GM23338 (cell line): ENCODE measurements around the gene TWIST2. TPM values are rescaled to one million over a fixed set of nuclear protein-coding genes. Genes with fewer than 3 reads are reported as not detected.

ENCODE experiments used
- ATAC-seq: fragments of 200-7000 bp; cut with Tn5 transposase; 3 replicates; pipeline ENCODE4 v1.9.1; 2020
- DNase-seq: peaks from one replicate; pipeline ENCODE4 v3.0.0-alpha.2; 2015; ENCODE audit warnings: low spot score
- H2AFZ ChIP-seq: fragments of 200-600 bp; sonication (generic); 2 replicates; pipeline ENCODE4 v1.8.0; 2016; ENCODE audit warnings: antibody characterized with exemption, mild to moderate bottlenecking, moderate library complexity
- H3F3A ChIP-seq: fragments of 200-600 bp; sonication (generic); replicated peaks from 2 replicates; pipeline ENCODE4 v1.8.0; 2017; ENCODE audit warnings: antibody characterized with exemption, mixed run types, low read depth
- H3K27ac ChIP-seq: fragments of 200-600 bp; sonication (generic); 2 replicates; pipeline ENCODE4 v1.6.1; 2016; ENCODE audit warnings: low read depth
- H3K27me3 ChIP-seq: fragments of 200-600 bp; sonication (generic); 2 replicates; pipeline ENCODE4 v1.8.0; 2016; ENCODE audit warnings: mild to moderate bottlenecking, mixed run types, moderate library complexity; ENCODE audit not compliant: insufficient read depth
- H3K36me3 ChIP-seq: fragments of 200-600 bp; sonication (generic); 2 replicates; pipeline ENCODE4 v1.8.0; 2016; ENCODE audit warnings: mild to moderate bottlenecking; ENCODE audit not compliant: insufficient read depth
- H3K4me1 ChIP-seq: fragments of 200-600 bp; sonication (generic); 2 replicates; pipeline ENCODE4 v1.8.0; 2016; ENCODE audit warnings: mild to moderate bottlenecking, moderate library complexity; ENCODE audit not compliant: insufficient read depth
- H3K4me2 ChIP-seq: fragments of 200-600 bp; sonication (generic); 2 replicates; pipeline ENCODE4 v1.7.1; 2017; ENCODE audit warnings: mixed run types
- H3K4me3 ChIP-seq: fragments of 200-600 bp; sonication (generic); 2 replicates; pipeline ENCODE4 v1.6.1; 2016; ENCODE audit warnings: mixed run types
- H3K79me2 ChIP-seq: fragments of 200-600 bp; sonication (generic); replicated peaks from 2 replicates; pipeline ENCODE4 v1.8.0; 2017; ENCODE audit warnings: mild to moderate bottlenecking; ENCODE audit not compliant: insufficient read depth
- H3K9me2 ChIP-seq: fragments of 200-600 bp; sonication (generic); 2 replicates; pipeline ENCODE4 v1.8.0; 2017; ENCODE audit not compliant: insufficient read depth
- H4K20me1 ChIP-seq: fragments of 200-600 bp; sonication (generic); replicated peaks from 2 replicates; pipeline ENCODE4 v1.8.0; 2017; ENCODE audit warnings: mild to moderate bottlenecking; ENCODE audit not compliant: insufficient read depth
- H3K27ac Mint-ChIP-seq: 2 replicates; pipeline ENCODE4 v1.8.0; 2020; ENCODE audit warnings: inconsistent platforms, mild to moderate bottlenecking, moderate library complexity, mixed read lengths
- H3K27me3 Mint-ChIP-seq: 3 replicates; pipeline ENCODE4 v1.8.0; 2022; ENCODE audit warnings: low read depth, mild to moderate bottlenecking, moderate library complexity, mixed read lengths, inconsistent platforms; ENCODE audit not compliant: insufficient read depth, poor library complexity
- H3K36me3 Mint-ChIP-seq: 3 replicates; pipeline ENCODE4 v1.8.0; 2021; ENCODE audit warnings: low read depth, mild to moderate bottlenecking, inconsistent platforms, moderate library complexity, mixed read lengths
- H3K4me1 Mint-ChIP-seq: 3 replicates; pipeline ENCODE4 v1.8.0; 2020; ENCODE audit warnings: mild to moderate bottlenecking, inconsistent platforms, mixed read lengths
- H3K4me3 Mint-ChIP-seq: 3 replicates; pipeline ENCODE4 v1.8.0; 2021; ENCODE audit warnings: moderate library complexity, mild to moderate bottlenecking, inconsistent platforms, mixed read lengths
- H3K9me3 Mint-ChIP-seq: 3 replicates; pipeline ENCODE4 v1.8.0; 2020; ENCODE audit warnings: moderate library complexity, mild to moderate bottlenecking, inconsistent platforms, mixed read lengths
- CREB1 ChIP-seq: fragments of 250-450 bp; sonication (Bioruptor Pico); IDR thresholded peaks from 2 replicates; pipeline ENCODE4 v1.5.0; 2020; ENCODE audit warnings: low read depth, mild to moderate bottlenecking, moderate library complexity
- EZH2 ChIP-seq: fragments of 200-600 bp; sonication (generic); IDR thresholded peaks from one replicate; pipeline ENCODE4 v1.8.0; 2017; ENCODE audit warnings: antibody characterized with exemption, mild to moderate bottlenecking, low read depth; ENCODE audit not compliant: unreplicated experiment
- EZH2phosphoT487 ChIP-seq: fragments of 200-600 bp; sonication (generic); IDR thresholded peaks from one replicate; pipeline ENCODE4 v1.8.1; 2018; ENCODE audit warnings: antibody characterized with exemption; ENCODE audit not compliant: unreplicated experiment
- NANOG ChIP-seq: IDR thresholded peaks from 2 replicates; pipeline ENCODE4 v1.6.1; 2016; ENCODE audit warnings: antibody characterized with exemption, borderline replicate concordance
- POLR2AphosphoS5 ChIP-seq: IDR thresholded peaks from 2 replicates; pipeline ENCODE4 v1.6.1; 2016; ENCODE audit warnings: antibody characterized with exemption, low read depth
- REST ChIP-seq: IDR thresholded peaks from one replicate; pipeline ENCODE4 v1.6.1; 2018; ENCODE audit warnings: antibody characterized with exemption; ENCODE audit not compliant: unreplicated experiment
- STAT1 ChIP-seq: IDR thresholded peaks from one replicate; pipeline ENCODE4 v1.6.1; 2016; ENCODE audit warnings: antibody characterized with exemption; ENCODE audit not compliant: unreplicated experiment
- ZNF114 ChIP-seq: fragments of 250-450 bp; sonication (Bioruptor Pico); IDR thresholded peaks from 2 replicates; pipeline ENCODE4 v1.5.0; 2020; ENCODE audit warnings: mild to moderate bottlenecking, moderate library complexity
- ZNF331 ChIP-seq: fragments of 250-450 bp; sonication (Bioruptor Pico); IDR thresholded peaks from 2 replicates; pipeline ENCODE4 v1.5.0; 2020; ENCODE audit warnings: low read depth, mild to moderate bottlenecking, moderate library complexity
- polyA plus RNA-seq: library from polyadenylated mRNA; unstranded; fragments of >200 nt; fragmentation: Nextera tagmentation; extraction: Ambion mirVana; gene quantifications from 2 replicates; pipeline ENCODE4 v1.2.1, GENCODE V29; 2016
- total RNA-seq: library from RNA; depleted of rRNA; stranded (reverse); fragments of >200 nt; shearing (Covaris generic); gene quantifications from 2 replicates; pipeline ENCODE4 v1.2.3, GENCODE V29; 2014
- TF ChIP-seq, protein P1 (sequence below), 2 experiments: fragments of 200-600 bp in 1 of 2; sonication (generic) in 1 of 2; conservative IDR thresholded peaks; 2 replicates each; pipeline versions ENCODE4 v1.5.1 to v1.6.1; 2016 to 2017; ENCODE audit warnings: antibody characterized with exemption in 2 of 2, low read depth in 2 of 2, mild to moderate bottlenecking in 2 of 2, moderate library complexity in 1 of 2

Gene TWIST2
- total and polyA plus RNA-seq, 2 experiments from 2014 or later, result 7.0 to 12.5 TPM

DNA sequence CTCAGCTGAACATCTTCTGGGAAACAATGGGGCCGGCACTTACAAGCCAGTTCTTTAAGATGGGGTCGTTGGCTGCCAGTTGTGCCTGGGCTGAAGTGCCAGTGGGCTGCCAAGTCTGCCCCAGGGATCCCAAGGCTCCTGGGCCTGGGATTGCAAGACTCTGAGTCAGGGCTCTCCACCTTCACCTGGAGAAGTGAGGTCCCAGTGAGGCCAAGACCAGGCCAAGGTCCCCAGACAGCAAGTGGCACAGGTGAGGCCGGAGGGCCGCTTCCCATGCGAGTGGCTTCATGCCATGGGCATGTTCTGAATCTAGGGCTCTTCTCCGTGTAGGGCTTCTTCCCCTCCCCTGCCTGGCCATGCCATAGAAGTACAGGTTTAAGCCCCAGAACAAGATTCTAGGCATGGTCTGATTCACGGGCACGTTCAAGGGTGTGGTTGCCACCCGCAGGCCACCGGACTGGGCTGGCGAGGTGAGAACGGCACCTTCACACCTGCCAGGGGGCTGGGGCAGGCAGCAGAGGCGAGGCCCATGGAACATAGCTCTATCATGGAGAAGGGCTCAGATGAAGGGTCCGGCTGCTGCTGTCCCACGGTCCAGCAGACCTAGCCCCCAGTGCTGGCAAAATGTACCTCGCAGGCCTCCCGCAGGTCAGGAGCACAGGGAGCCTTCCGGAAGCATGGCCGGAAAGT lies 36.4 kb downstream of the TWIST2 start:
- ATAC-seq, result no peak
- Histone ChIP-seq H3K4me1 (no peaks in the 10 kb centered on the region), H4K20me1 (no peaks in the 10 kb centered on the region), H3K79me2 (no peaks in the 10 kb centered on the region), H3K9me2 (no peaks in the 10 kb centered on the region), H3K36me3 (no peaks in the 10 kb centered on the region), H3F3A (no peaks in the 10 kb centered on the region), H2AFZ (no peak overlapping the region), H3K4me3 (no peak overlapping the region), H3K4me2 (no peak overlapping the region), H3K27me3 (no peaks in the 10 kb centered on the region), H3K27ac (no peak overlapping the region)
- Mint-ChIP-seq H3K4me3 (no peak overlapping the region), H3K36me3 (peaks cover 15% of the 10 kb centered on the region), H3K4me1 (peaks cover 5% of the 10 kb centered on the region; the same call in 1 of the 3 replicates), H3K27me3 (peaks cover 8% of the 10 kb centered on the region), H3K27ac (no peak overlapping the region), H3K9me3 (peaks cover 49% of the 10 kb centered on the region)
- no peak for DNase-seq
- no peak for TF ChIP-seq REST
- TF ChIP-seq NANOG, result no peak
- TF ChIP-seq EZH2phosphoT487, result no peak
- TF ChIP-seq POLR2AphosphoS5, result no peak
- TF ChIP-seq, protein P1, sequence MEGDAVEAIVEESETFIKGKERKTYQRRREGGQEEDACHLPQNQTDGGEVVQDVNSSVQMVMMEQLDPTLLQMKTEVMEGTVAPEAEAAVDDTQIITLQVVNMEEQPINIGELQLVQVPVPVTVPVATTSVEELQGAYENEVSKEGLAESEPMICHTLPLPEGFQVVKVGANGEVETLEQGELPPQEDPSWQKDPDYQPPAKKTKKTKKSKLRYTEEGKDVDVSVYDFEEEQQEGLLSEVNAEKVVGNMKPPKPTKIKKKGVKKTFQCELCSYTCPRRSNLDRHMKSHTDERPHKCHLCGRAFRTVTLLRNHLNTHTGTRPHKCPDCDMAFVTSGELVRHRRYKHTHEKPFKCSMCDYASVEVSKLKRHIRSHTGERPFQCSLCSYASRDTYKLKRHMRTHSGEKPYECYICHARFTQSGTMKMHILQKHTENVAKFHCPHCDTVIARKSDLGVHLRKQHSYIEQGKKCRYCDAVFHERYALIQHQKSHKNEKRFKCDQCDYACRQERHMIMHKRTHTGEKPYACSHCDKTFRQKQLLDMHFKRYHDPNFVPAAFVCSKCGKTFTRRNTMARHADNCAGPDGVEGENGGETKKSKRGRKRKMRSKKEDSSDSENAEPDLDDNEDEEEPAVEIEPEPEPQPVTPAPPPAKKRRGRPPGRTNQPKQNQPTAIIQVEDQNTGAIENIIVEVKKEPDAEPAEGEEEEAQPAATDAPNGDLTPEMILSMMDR (conservative IDR thresholded peaks at IDR 0.05; ENCODE audit: low read depth in 2 of 2), result no peak
- TF ChIP-seq CREB1 (CRISPR knock-in tag), result no peak
- no peak for TF ChIP-seq ZNF331 (CRISPR knock-in tag)
- no peak for TF ChIP-seq STAT1
- TF ChIP-seq EZH2, result no peak
- no peak for TF ChIP-seq ZNF114 (CRISPR knock-in tag)
